ENCODE results near the gene FBXW9.
"Not testable (repeated sequence)": the region's sequence is repeated elsewhere in the genome, so short reads cannot be mapped to it uniquely, and the experiment has no call there.

Gene FBXW9

DNA sequence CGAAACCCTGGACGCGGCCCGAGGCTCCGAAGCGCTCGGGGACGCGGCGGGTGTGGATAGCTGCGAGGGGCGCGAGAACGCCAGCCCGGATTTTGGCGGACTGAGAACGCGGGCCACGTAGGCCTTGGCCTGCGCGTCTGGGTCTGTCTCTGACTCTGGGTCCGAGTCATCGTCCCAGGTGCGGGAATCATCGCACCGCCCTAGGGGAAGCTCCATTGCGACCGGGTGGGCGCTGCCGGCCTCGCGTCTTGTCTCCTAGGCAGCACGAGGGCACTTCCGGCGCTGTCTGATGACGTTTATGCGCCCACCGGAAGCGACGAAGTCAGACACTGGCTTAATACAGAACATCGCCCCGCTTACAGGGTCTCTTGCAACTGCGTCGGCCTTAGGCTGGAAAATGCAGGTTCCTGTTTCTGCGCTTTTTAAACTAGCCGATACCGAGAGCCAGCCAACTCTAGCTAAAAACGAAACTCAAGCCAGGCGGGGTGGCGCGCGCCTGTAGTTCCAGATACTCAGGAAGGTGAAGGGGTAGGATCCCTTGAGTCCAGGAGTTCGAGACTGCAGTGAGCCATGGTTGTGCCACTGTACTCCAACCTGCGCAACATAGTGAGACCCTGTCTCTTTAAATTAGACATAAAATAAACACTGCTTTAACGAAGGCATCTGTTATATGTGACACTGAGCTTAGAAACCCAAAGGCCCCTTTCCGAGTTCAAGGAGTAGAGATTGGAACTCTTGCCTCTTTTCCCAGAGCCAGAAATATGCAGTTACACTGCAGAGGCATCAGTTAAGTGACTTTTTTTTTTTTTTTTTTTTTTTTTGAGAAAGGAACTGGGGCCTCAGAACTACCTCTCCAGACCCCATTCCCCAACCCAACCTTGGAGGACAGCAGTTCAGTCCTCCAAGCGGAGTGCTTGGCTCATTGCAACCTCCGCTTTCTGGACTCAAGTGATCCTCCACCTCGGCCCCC, at the start of gene FBXW9:
TSS of gene FBXW9 (minus strand) at position 266 of the 970 bp plus-strand sequence. CDS start at position 216, 50 bp downstream.
- no peak for TF ChIP-seq ZNF274 (IDR thresholded peaks at IDR 0.05; ENCODE audit: low read depth, low read length)
- peak within 1 kb of the TSS; percentile 77 for H3K4me3 ChIP-seq (ENCODE audit: low read length)

DNA sequence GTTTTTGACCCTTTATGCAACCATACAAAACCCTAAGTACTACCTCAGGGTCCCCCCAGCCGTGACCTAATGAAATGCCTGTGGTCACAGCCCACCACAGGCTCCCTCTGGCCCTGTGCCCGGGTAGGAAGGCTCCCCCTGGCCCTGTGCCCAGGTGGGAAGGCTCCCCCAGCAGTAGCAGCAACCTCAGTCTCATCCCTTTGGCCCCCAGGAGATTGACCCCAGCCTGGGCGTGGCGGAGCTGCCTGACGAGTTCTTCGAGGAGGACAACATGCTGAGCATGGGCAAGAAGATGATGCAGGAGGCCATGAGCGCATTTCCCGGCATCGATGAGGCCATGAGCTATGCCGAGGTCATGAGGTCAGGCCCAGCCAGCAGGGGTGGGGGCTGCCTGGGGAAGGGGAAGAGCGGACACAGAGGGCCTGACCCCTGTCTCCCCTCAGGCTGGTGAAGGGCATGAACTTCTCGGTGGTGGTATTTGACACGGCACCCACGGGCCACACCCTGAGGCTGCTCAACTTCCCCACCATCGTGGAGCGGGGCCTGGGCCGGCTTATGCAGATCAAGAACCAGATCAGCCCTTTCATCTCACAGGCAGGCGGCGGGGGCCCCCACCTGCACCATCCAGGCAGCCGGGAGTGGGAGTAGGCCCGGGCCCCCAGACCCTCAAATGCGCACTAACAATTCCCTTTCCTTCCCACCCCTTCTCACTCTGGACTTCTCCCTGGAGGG, 48.9 kb upstream of the FBXW9 start:
- no peak overlapping the region for H3K4me3 ChIP-seq (ENCODE audit: low read length)
- TF ChIP-seq ZNF274 (IDR thresholded peaks at IDR 0.05; ENCODE audit: low read depth, low read length), result no peak

DNA sequence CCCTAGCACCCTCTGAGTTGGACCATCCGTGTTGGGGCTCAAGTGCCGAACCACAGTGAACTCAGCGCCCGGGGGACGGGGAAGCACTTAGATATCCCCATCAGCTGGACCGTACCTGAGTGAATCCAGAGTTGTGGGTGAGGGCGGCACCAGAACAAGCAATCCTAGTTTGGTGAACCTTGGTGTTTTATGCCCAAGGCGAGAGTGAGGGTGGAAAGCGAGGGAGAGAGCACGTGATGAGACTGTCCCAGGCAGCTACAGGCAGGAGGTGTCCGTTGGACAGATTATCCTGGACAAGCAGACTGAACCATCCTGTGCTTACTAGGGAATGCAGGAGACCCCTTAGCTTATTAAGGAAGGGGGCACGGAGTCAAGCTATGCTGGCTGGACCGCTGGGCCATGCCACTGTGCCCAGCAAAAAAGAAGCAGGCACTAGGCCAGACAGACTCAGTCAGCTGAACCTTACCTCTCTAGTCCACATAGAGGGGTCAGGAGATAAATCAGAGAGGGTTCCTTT, 41.5 kb upstream of the FBXW9 start:
- peak overlapping the region; percentile 95 for H3K4me3 ChIP-seq (ENCODE audit: low read length)
- no peak for TF ChIP-seq ZNF274 (IDR thresholded peaks at IDR 0.05; ENCODE audit: low read depth, low read length)

DNA sequence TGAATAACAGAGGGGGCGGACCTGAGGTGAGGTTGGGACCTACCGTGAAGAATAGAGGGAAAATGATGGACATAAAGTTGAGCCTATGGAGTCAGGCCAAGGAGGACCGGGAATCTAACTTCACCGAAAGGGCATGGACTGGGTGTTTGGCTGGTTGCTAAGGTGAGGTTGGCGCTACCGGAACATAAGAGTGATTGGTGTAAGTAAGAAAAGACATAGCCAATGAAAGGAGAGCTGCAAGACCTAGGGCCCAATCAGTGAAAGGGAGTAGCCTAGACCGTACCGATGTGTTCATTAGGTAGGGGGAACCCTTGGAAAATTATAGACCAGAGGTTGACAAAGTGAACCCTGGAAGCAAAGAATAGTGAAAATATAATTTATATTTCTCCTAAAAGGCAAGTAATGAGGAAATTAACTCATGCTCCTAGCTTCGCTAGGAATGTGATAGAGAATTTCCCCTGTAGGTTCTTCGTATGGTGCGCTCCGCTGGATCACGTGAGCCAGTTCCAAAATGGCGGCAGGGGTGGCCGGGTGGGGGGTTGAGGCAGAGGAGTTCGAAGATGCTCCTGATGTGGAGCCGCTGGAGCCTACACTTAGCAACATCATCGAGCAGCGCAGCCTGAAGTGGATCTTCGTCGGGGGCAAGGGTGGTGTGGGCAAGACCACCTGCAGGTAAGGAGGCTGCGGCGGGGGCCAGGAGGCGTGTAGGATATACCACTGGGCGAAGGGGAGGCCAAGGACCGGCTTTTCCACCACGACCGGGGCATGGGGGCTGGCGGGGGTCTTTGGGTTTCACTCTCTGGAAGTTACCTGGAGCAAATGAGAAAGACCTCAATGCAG, 40.8 kb upstream of the FBXW9 start, which contains the start of gene GET3:
TSS of gene GET3 (plus strand) at position 503 of the 840 bp plus-strand sequence. CDS start at position 512, 9 bp downstream.
- TF ChIP-seq ZNF274 (IDR thresholded peaks at IDR 0.05; ENCODE audit: low read depth, low read length), result no peak
- H3K4me3 ChIP-seq (ENCODE audit: low read length), result peak within 1 kb of the TSS; percentile 95

DNA sequence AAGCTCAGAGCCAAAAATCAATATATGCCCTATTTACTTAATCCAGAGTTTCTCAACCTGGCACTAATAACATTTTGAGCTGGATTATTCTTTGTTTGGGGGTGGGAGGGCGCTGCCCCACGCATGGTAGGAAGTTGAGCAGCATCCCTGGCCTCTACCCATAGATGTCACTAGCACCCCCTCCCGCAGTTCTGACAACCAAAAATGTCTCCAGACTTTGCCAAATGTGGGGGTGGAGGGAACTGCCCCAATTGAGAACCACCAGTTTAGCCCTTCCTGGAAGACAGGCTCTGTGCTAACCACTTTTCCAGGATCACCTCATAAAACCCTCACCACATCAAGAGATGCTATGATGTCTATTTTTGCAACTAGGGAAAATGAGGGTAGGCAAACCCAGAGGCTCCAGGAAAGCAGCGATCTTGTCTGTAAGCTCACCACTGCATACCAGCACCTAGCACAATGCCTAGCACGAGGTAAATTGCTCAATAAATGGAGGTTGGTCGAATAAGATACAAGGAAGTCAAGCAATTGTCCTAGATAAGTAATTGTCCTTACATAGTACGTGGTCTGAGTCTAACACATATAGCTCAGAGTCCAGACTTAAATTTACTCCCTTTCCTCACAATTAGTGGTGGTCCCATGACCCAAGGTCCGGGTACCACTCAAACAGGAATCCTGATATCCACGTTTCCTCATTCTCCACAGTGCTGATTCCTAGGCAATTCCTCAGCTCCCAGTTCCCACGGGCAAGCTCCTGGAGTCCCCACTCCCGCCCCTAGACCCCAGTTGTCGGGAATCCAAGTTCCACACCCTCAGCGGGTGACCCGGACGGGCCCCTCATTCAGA, 37.2 kb upstream of the FBXW9 start:
- peak overlapping the region; percentile 82 for H3K4me3 ChIP-seq (ENCODE audit: low read length)
- TF ChIP-seq ZNF274 (IDR thresholded peaks at IDR 0.05; ENCODE audit: low read depth, low read length), result no peak

GRCh38 chr19:12731337-12731736, 34.9 kb upstream of the FBXW9 start:
- no peak overlapping the region for H3K4me3 ChIP-seq (ENCODE audit: low read length)
- TF ChIP-seq ZNF274 (IDR thresholded peaks at IDR 0.05; ENCODE audit: low read depth, low read length), result no peak

GRCh38 chr19:12730064-12730463, 33.6 kb upstream of the FBXW9 start:
- no peak for TF ChIP-seq ZNF274 (IDR thresholded peaks at IDR 0.05; ENCODE audit: low read depth, low read length)
- H3K4me3 ChIP-seq (ENCODE audit: low read length), result no peak overlapping the region

- TF ChIP-seq ZNF274 (IDR thresholded peaks at IDR 0.05; ENCODE audit: low read depth, low read length), result no peak
- no peak overlapping the region for H3K4me3 ChIP-seq (ENCODE audit: low read length)
Measured at GRCh38 chr19:12727745-12728433, 31.5 kb upstream of the FBXW9 start.

DNA sequence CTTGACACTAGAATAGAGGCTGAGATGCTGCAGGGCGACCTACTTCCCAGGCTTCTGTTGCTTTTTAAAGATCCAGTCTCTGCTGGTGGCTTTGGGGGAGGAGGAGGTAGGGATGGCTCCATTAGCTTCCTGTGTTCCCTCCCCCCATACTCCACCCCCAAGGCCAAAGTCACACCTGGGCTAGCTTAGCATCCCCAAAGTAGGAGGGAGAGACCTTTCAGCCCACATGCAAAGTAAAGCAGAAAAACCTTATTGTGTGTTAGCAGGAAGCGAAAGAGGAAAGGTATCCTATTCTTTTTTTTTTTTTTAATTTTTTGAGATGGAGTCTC, 30.5 kb upstream of the FBXW9 start:
- no peak for TF ChIP-seq ZNF274 (IDR thresholded peaks at IDR 0.05; ENCODE audit: low read depth, low read length)
- no peak overlapping the region for H3K4me3 ChIP-seq (ENCODE audit: low read length)

DNA sequence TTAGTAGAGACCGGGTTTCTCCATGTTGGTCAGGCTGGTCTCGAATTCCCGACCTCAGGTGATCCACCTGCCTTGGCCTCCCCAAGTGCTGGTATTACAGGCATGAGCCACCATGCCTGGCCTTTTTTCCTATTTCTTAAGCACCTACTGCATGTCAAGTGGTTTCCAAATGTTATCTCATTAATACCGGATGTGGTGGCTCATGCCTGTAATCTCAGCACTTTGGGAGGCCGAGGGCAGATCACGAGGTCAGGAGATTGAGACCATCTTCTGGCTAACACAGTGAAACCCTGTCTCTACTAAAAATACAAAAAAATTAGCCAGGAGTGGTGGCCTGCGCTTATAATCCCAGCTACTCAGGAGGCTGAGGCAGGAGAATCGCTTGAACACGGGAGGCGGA, 29.2 kb upstream of the FBXW9 start:
- not testable (repeated sequence) for H3K4me3 ChIP-seq (ENCODE audit: low read length)

DNA sequence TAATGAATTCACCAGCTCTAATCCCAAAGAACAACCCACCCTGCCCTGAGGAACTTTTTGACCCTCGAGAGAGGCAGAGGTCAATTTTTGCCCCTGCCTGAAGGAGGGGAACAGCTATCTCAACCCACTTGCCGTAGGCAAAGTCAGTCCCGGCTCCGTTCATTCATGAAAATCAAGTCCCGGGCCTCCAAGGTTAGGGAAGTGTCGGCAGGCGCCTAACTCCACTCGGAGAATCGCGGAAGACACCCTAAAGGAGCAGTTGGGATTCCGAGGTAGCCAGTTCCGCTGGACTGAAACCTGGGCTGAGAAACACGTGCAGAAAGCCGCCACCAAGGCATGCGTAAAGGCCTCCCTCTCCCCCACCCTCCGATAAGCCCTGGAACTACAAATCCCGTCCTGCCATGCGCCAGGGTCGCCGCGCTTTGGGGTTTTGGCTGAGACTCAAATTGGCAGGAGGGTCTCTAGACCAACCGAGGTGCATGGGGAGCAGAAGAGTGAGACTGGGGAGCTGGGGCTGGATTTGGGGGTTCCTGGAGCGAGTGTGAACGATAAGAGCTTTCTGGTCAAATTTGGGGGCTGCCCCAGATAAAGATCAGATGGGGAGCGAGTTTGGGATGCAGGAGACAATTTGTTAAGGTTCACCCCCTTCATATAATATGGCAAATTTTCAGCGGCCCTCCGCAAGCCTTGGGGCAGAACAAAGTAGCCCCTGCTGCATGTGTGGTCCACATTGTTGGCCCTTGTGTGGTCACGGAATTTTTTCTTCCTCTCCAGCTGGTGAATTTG, 27.4 kb upstream of the FBXW9 start, which contains the start of gene TNPO2:
TSS of gene TNPO2 (minus strand) at position 292 of the 786 bp plus-strand sequence. CDS start 2,955 bp downstream, outside the sequence.
- TF ChIP-seq ZNF274 (IDR thresholded peaks at IDR 0.05; ENCODE audit: low read depth, low read length), result no peak
- peak within 1 kb of the TSS; percentile 86 for H3K4me3 ChIP-seq (ENCODE audit: low read length)

GRCh38 chr19:12723381-12723640, 26.9 kb upstream of the FBXW9 start:
- H3K4me3 ChIP-seq (ENCODE audit: low read length), result peak overlapping the region; percentile 86
- no peak for TF ChIP-seq ZNF274 (IDR thresholded peaks at IDR 0.05; ENCODE audit: low read depth, low read length)
